CD14-positive monocyte (primary cell): Measurements from ENCODE around the gene TMEM119. TPM values are rescaled to one million over a fixed set of nuclear protein-coding genes. Genes with fewer than 3 reads are reported as not detected.

Experiments
- DNase-seq, 3 donors: peaks; one replicate each; pipeline ENCODE4 v3.0.0-alpha.2; 2011 to 2022
- H2AFZ ChIP-seq: 2 replicates; pipeline ENCODE4 v1.6.0; 2012; ENCODE audit warnings: mild to moderate bottlenecking, low read depth, low read length, inconsistent platforms; ENCODE audit not compliant: insufficient read depth, poor library complexity, severe bottlenecking
- H3K27ac ChIP-seq, 2 donors: 1 replicate in 1 of 2; 2 replicates in 1 of 2; pipeline ENCODE4 v1.5.1; 2012 to 2013; ENCODE audit warnings: low read length in 2 of 2, control low read depth in 1 of 2, inconsistent platforms in 1 of 2, low read depth in 1 of 2, mild to moderate bottlenecking in 1 of 2
- H3K27me3 ChIP-seq, 2 donors: one replicate each; pipeline versions ENCODE4 v1.6.0 to v1.6.1; 2011 to 2013; ENCODE audit warnings: low read length in 2 of 2; ENCODE audit not compliant: control insufficient read depth in 2 of 2, insufficient read depth in 2 of 2
- H3K36me3 ChIP-seq, 2 donors: replicated peaks in 1 of 2; 1 replicate in 1 of 2; 2 replicates in 1 of 2; pipeline versions ENCODE4 v1.5.1 to v1.6.1; 2012 to 2013; ENCODE audit warnings: low read length in 2 of 2, control low read depth in 1 of 2, inconsistent platforms in 1 of 2, mild to moderate bottlenecking in 1 of 2; ENCODE audit not compliant: insufficient read depth in 2 of 2, control insufficient read depth in 1 of 2
- H3K4me1 ChIP-seq, 2 donors: 1 replicate in 1 of 2; 2 replicates in 1 of 2; pipeline versions ENCODE4 v1.5.1 to v1.6.1; 2012 to 2013; ENCODE audit warnings: low read length in 2 of 2, control low read depth in 1 of 2, inconsistent platforms in 1 of 2, mild to moderate bottlenecking in 1 of 2, moderate library complexity in 1 of 2; ENCODE audit not compliant: insufficient read depth in 2 of 2, control insufficient read depth in 1 of 2
- H3K4me2 ChIP-seq: replicated peaks from 2 replicates; pipeline ENCODE3; 2012; ENCODE audit warnings: low read length, moderate library complexity, mild to moderate bottlenecking; ENCODE audit not compliant: poor library complexity, severe bottlenecking; ENCODE audit errors: extremely low read depth
- H3K4me3 ChIP-seq, 3 experiments: fragments of 200-600 bp in 1 of 3; sonication (generic) in 1 of 3; replicated peaks in 1 of 3; 1 replicate in 2 of 3; 2 replicates in 1 of 3; pipeline ENCODE4 v1.5.1; 2011 to 2013; ENCODE audit warnings: low read length in 3 of 3, mild to moderate bottlenecking in 3 of 3, control low read depth in 2 of 3, low read depth in 2 of 3, inconsistent platforms in 1 of 3, moderate library complexity in 1 of 3
- H3K79me2 ChIP-seq: 2 replicates; pipeline ENCODE4 v1.6.0; 2012; ENCODE audit warnings: mild to moderate bottlenecking, control low read depth, inconsistent platforms, low read length, moderate library complexity; ENCODE audit not compliant: insufficient read depth
- H3K9ac ChIP-seq: 2 replicates; pipeline ENCODE4 v1.6.0; 2017; ENCODE audit warnings: low read length, mild to moderate bottlenecking; ENCODE audit not compliant: insufficient read depth, poor library complexity, severe bottlenecking
- H3K9me3 ChIP-seq, 2 donors: replicated peaks in 1 of 2; 1 replicate in 1 of 2; 2 replicates in 1 of 2; pipeline versions ENCODE4 v1.5.1 to v1.6.1; 2012 to 2013; ENCODE audit warnings: low read length in 2 of 2, control low read depth in 1 of 2; ENCODE audit not compliant: control insufficient read depth in 1 of 2, insufficient read depth in 1 of 2
- H4K20me1 ChIP-seq: 2 replicates; pipeline ENCODE4 v1.6.0; 2012; ENCODE audit warnings: mild to moderate bottlenecking, low read length, control low read depth, moderate library complexity; ENCODE audit not compliant: insufficient read depth
- H3K27ac Mint-ChIP-seq, 7 donors: one replicate each; pipeline ENCODE4 v1.8.0; 2020; ENCODE audit warnings: mild to moderate bottlenecking in 7 of 7, mixed read lengths in 7 of 7, moderate library complexity in 6 of 7, inconsistent platforms in 2 of 7
- H3K27me3 Mint-ChIP-seq, 3 donors: one replicate each; pipeline ENCODE4 v1.8.0; 2021 to 2022; ENCODE audit warnings: low read depth in 3 of 3, mild to moderate bottlenecking in 3 of 3, mixed read lengths in 3 of 3, moderate library complexity in 3 of 3, inconsistent platforms in 1 of 3
- H3K36me3 Mint-ChIP-seq, 2 donors: one replicate each; pipeline ENCODE4 v1.8.0; 2020; ENCODE audit warnings: mixed read lengths in 2 of 2, inconsistent platforms in 1 of 2, mild to moderate bottlenecking in 1 of 2
- H3K4me1 Mint-ChIP-seq: one replicate; pipeline ENCODE4 v1.8.0; 2020; ENCODE audit warnings: mild to moderate bottlenecking, mixed read lengths
- H3K4me3 Mint-ChIP-seq, 2 donors: one replicate each; pipeline ENCODE4 v1.8.0; 2020; ENCODE audit warnings: mild to moderate bottlenecking in 2 of 2, mixed read lengths in 2 of 2, moderate library complexity in 1 of 2
- H3K9me3 Mint-ChIP-seq, 7 donors: one replicate each; pipeline ENCODE4 v1.8.0; 2020 to 2022; ENCODE audit warnings: mixed read lengths in 7 of 7, mild to moderate bottlenecking in 6 of 7, moderate library complexity in 6 of 7, inconsistent platforms in 2 of 7
- WGBS: methylation state at CpG from one replicate; pipeline ENCODE4 v1.1.5; 2013; ENCODE audit warnings: missing lambda C conversion rate; ENCODE audit not compliant: insufficient coverage; 5-methylcytosine and 5-hydroxymethylcytosine counted together
- intact Hi-C, 2 donors: fragments of 100-400 bp; cut with micrococcal nuclease; formaldehyde crosslinking; loops; one replicate each; pipeline versions ENCODE4 v1.15.0 to v1.15.1; 2023
- polyA plus RNA-seq, 3 donors: library from polyadenylated mRNA; depleted of rRNA in 1 of 3; unstranded in 2 of 3; stranded (reverse) in 1 of 3; fragments of 300-500 nt in 2 of 3; fragments of >200 nt in 1 of 3; fragmentation: Illumina TruSeq in 2 of 3; gene quantifications; 1 replicate in 2 of 3; 2 replicates in 1 of 3; pipeline ENCODE4 v1.2.3, GENCODE V29; 2012 to 2021
- TF ChIP-seq, protein P1 (sequence below): fragments of 200-600 bp; IDR thresholded peaks from one replicate; pipeline ENCODE4 v1.8.0; 2022; ENCODE audit warnings: antibody characterized with exemption, mild to moderate bottlenecking

Gene TMEM119
- polyA plus RNA-seq, 3 donors: 0.18 to 0.85 (median 0.56) TPM

DNA sequence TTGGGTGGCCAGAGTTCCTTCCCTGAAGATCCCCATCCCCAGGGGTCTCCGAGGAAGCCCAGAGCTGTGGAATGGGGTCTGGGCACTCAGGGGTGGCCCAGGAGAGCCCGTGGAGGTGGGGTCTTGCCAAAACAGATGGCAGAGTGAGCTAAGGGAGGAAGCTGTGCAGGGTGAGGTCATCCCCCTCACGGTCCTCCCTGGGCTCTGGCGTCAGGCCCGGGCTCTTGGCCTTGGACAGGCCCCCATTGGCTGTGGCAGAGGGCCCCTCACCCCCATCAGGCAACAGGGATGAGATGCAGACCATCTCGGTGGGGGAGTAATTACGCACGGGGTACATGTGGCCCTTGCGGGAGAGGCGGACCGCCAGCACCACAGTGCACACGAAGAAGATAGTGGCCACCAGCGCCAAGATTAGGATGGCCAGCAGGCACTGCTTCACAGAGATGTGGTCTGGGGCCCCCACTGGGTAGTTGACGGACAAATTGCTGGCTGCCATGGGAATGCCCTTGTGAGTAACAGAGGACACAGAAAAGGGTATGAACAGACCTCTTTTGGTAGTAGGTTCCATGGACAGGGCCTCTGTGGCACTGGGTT, 25.1 kb upstream of the TMEM119 start:
- peaks cover 0 to 2% (median 0%) of the 10 kb centered on the region in 7 donors for H3K9me3 Mint-ChIP-seq
- H3K79me2 ChIP-seq: peaks cover 95% of the 10 kb centered on the region
- peak overlapping the region; percentile 44 for H3K9ac ChIP-seq
- H3K4me3 Mint-ChIP-seq: no peak overlapping the region
- H3K36me3 Mint-ChIP-seq: peaks cover 73 to 84% of the 10 kb centered on the region in 2 donors
- no peak overlapping the region for H3K4me2 ChIP-seq
- intact Hi-C loops: loop anchor here (10.0 kb wide), 2 partner anchors 308 to 472 kb away; partner anchors contain the start of genes ALKBH2 (in 1 of the 2) and UNG (in 1 of the 2)
- H3K4me1 Mint-ChIP-seq: peaks cover 48% of the 10 kb centered on the region
- peaks cover 89% of the 10 kb centered on the region for H4K20me1 ChIP-seq
- H3K27me3 ChIP-seq: no peaks in the 10 kb centered on the region
- 97% methylated on average over 11 of the region's 14 CpGs for WGBS
- no peak for DNase-seq
- peaks cover 53 to 76% of the 10 kb centered on the region in 2 donors for H3K36me3 ChIP-seq
- no peak overlapping the region for H3K4me3 ChIP-seq
- TF ChIP-seq, protein P1, sequence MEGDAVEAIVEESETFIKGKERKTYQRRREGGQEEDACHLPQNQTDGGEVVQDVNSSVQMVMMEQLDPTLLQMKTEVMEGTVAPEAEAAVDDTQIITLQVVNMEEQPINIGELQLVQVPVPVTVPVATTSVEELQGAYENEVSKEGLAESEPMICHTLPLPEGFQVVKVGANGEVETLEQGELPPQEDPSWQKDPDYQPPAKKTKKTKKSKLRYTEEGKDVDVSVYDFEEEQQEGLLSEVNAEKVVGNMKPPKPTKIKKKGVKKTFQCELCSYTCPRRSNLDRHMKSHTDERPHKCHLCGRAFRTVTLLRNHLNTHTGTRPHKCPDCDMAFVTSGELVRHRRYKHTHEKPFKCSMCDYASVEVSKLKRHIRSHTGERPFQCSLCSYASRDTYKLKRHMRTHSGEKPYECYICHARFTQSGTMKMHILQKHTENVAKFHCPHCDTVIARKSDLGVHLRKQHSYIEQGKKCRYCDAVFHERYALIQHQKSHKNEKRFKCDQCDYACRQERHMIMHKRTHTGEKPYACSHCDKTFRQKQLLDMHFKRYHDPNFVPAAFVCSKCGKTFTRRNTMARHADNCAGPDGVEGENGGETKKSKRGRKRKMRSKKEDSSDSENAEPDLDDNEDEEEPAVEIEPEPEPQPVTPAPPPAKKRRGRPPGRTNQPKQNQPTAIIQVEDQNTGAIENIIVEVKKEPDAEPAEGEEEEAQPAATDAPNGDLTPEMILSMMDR: no peak
- peaks cover 42 to 55% of the 10 kb centered on the region in 2 donors for H3K4me1 ChIP-seq
- no peak overlapping the region for H2AFZ ChIP-seq
- H3K9me3 ChIP-seq: no peaks in the 10 kb centered on the region
- peak overlapping the region; percentile 92 to 100 (median 97) for H3K27ac Mint-ChIP-seq
- peak overlapping the region; percentile 84 to 90 for H3K27ac ChIP-seq
- no peaks in the 10 kb centered on the region for H3K27me3 Mint-ChIP-seq

DNA sequence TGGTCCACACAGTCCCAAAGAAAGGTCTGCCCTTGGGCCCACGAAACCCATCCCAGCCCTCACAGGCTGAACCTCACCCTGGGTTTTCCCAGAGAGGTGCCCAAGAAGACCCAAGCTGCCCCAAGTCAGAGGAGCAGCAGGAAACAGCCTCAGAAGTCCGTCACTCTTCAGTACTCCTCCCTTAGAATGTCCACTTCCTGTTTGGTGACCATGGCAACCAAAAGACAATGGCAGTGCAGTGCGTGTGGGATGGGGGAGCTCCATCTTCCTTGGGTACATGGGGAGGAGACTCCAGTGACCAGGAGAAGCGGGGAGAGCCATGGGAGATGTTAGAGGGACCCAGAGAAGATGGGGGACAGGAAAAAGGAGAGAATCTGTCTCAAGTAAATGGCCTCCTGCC, 24.5 kb upstream of the TMEM119 start:
- peaks cover 47% of the 10 kb centered on the region for H3K4me1 Mint-ChIP-seq
- H3K9me3 Mint-ChIP-seq: peaks cover 0 to 2% (median 0%) of the 10 kb centered on the region in 7 donors
- H3K4me3 Mint-ChIP-seq: peak overlapping the region in 1 of 2 donors; percentile 62
- intact Hi-C loops: loop anchor here (10.0 kb wide), 2 partner anchors 308 to 472 kb away; partner anchors contain the start of genes ALKBH2 (in 1 of the 2) and UNG (in 1 of the 2)
- Histone ChIP-seq H3K4me2 (no peak overlapping the region), H3K4me3 (no peak overlapping the region), H3K36me3 (peaks cover 50 to 72% of the 10 kb centered on the region in 2 donors), H3K9ac (peak overlapping the region; percentile 44), H3K27ac (peak overlapping the region; percentile 84 to 90), H2AFZ (no peak overlapping the region), H4K20me1 (peaks cover 89% of the 10 kb centered on the region), H3K27me3 (no peaks in the 10 kb centered on the region), H3K4me1 (peaks cover 40 to 55% of the 10 kb centered on the region in 2 donors), H3K9me3 (no peaks in the 10 kb centered on the region), H3K79me2 (peaks cover 91% of the 10 kb centered on the region)
- H3K27me3 Mint-ChIP-seq: no peaks in the 10 kb centered on the region
- 50% methylated on average over 2 of the region's 4 CpGs for WGBS
- TF ChIP-seq, protein P1: no peak
- H3K27ac Mint-ChIP-seq: peak overlapping the region; percentile 92 to 100 (median 97)
- peak; percentile 81 to 92 (median 85) for DNase-seq
- H3K36me3 Mint-ChIP-seq: peaks cover 74 to 83% of the 10 kb centered on the region in 2 donors
